OCI-LY7 (cell line): ENCODE results near the gene FEN1.

Source experiments
- CTCF ChIP-seq: fragments of 200-600 bp; sonication (generic); conservative IDR thresholded peaks from 2 replicates; pipeline ENCODE4 v1.5.1; 2014; ENCODE audit warnings: mild to moderate bottlenecking, antibody characterized with exemption, low read length, moderate library complexity, mixed read lengths
- EZH2phosphoT487 ChIP-seq: fragments of 200-600 bp; sonication (generic); IDR thresholded peaks from 2 replicates; pipeline ENCODE4 v1.6.1; 2018; ENCODE audit warnings: low read depth, borderline replicate concordance, mild to moderate bottlenecking, mixed run types, antibody characterized with exemption, low read length, moderate library complexity, mixed read lengths

DNA sequence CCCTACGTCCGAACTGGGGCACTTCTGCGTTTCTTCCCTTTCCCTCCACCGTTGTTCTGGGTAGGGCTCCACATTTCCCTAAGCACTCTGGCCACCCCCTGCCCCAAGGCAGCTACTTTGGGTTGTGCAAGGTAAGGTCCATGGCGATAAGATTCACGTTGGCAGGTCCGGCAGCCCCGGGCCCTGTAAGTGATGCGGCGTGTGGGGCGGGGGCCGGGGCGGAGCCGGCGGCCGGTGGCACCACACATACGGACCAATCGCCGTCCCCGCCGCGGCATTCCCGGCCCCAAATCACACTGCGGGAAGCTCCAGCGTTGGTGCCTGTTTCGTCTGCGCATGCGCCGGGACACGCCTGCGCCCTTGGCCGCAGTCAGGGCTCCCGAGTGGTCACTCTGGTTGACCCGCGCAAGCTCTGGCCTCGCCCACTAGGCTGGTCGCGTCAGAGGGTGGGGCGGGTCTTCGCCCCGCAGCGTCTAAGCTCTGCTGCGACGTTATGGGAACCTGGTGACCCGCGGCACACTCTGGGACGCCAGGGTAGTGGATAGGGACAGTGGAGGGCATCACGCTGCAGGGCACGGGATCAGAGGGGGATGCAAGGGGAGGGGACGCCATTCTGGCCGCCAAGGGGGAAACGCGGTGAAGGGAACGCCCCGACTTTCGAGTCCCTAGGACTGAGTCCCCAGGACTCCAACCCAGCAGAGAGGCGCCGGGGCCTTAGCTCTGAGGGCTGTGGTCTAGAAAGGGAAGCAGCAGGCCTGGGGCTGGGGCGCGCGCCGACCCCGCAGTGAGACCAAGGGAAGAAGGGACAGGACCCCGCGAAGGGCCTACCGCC is 22.5 kb downstream of the FEN1 start:
- TF ChIP-seq CTCF (no peak), EZH2phosphoT487 (no peak)
